ENCODE measurements around the gene EPDR1. TPM values are rescaled to one million over a fixed set of nuclear protein-coding genes. Genes with fewer than 3 reads are reported as not detected.

The EPDR1 gene
- total RNA-seq, 1 donor from 2014 or later: 49.1 TPM

Other genes with a start within 250 kb of the EPDR1 start
- 0.38 TPM for gene GPR141, start 236.9 kb upstream of the EPDR1 start, total RNA-seq
- not detected for gene NME8, start 72.0 kb upstream of the EPDR1 start, total RNA-seq
- gene SFRP4, start 3.8 kb upstream of the EPDR1 start, total RNA-seq: 0.59 TPM

Measured in Right ventricle myocardium superior (tissue), 1 donor.